ENCODE data around the gene ZFHX2. TPM values are rescaled to one million over a fixed set of nuclear protein-coding genes. Genes with fewer than 3 reads are reported as not detected.

ZFHX2 gene
- total RNA-seq, 2 donors from 2014 or later: 12.8 to 15.4 TPM

GRCh38 chr14:23487216-23487615, 64.3 kb downstream of the ZFHX2 start:
- 67 to 82% methylated on average over 1 to 6 of the region's 7 CpGs for WGBS, 2 experiments (ENCODE audit: insufficient coverage in 1 of 2, insufficient read length in 1 of 2)
- Histone ChIP-seq H3K9me3 (ENCODE audit: control insufficient read depth, low read length) (no peaks in the 10 kb centered on the region), H3K4me1 (ENCODE audit: control insufficient read depth, insufficient read depth, low read length) (peaks cover 18% of the 10 kb centered on the region), H3K27ac (ENCODE audit: low read depth, low read length) (peak overlapping the region; percentile 3), H3K4me3 (ENCODE audit: low read length) (no peak overlapping the region), H3K9ac (ENCODE audit: extremely low read depth, low read length, poor library complexity, severe bottlenecking) (no peak overlapping the region), H3K27me3 (ENCODE audit: control insufficient read depth, insufficient read depth, low read length, poor library complexity, severe bottlenecking) (no peaks in the 10 kb centered on the region), H3K36me3 (ENCODE audit: control insufficient read depth, insufficient read depth, low read length) (peaks cover 21% of the 10 kb centered on the region)
- Mint-ChIP-seq H3K27me3 (ENCODE audit: insufficient read depth) (no peaks in the 10 kb centered on the region), H3K4me3 (no peak overlapping the region), H3K27ac (no peak overlapping the region), H3K36me3 (ENCODE audit: low read depth) (peaks cover 3% of the 10 kb centered on the region), H3K9me3 (no peaks in the 10 kb centered on the region), H3K4me1 (peaks cover 44% of the 10 kb centered on the region)
- no peak for TF ChIP-seq CTCF (conservative IDR thresholded peaks at IDR 0.05)
- DNase-seq: no peak

GRCh38 chr14:23486036-23486435, 65.5 kb downstream of the ZFHX2 start:
- Histone ChIP-seq H3K27ac (ENCODE audit: low read depth, low read length) (peak overlapping the region; percentile 77), H3K9ac (ENCODE audit: extremely low read depth, low read length, poor library complexity, severe bottlenecking) (no peak overlapping the region)
- H3K4me1 Mint-ChIP-seq: peaks cover 42% of the 10 kb centered on the region

GRCh38 chr14:23485326-23485725, 66.2 kb downstream of the ZFHX2 start:
- peaks cover 17% of the 10 kb centered on the region for H3K4me1 ChIP-seq (ENCODE audit: control insufficient read depth, insufficient read depth, low read length)
- TF ChIP-seq CTCF (conservative IDR thresholded peaks at IDR 0.05): no peak
- Mint-ChIP-seq H3K4me1 (peaks cover 42% of the 10 kb centered on the region), H3K36me3 (ENCODE audit: low read depth) (peaks cover 3% of the 10 kb centered on the region), H3K9me3 (no peaks in the 10 kb centered on the region), H3K27me3 (ENCODE audit: insufficient read depth) (no peaks in the 10 kb centered on the region), H3K4me3 (no peak overlapping the region), H3K27ac (no peak overlapping the region)
- no peaks in the 10 kb centered on the region for H3K9me3 ChIP-seq (ENCODE audit: control insufficient read depth, low read length)
- no peaks in the 10 kb centered on the region for H3K27me3 ChIP-seq (ENCODE audit: control insufficient read depth, insufficient read depth, low read length, poor library complexity, severe bottlenecking)
- H3K27ac ChIP-seq (ENCODE audit: low read depth, low read length): peak overlapping the region; percentile 80
- H3K36me3 ChIP-seq (ENCODE audit: control insufficient read depth, insufficient read depth, low read length): peaks cover 21% of the 10 kb centered on the region
- 74 to 80% methylated on average over 3 to 4 of the region's 4 CpGs for WGBS, 2 experiments (ENCODE audit: insufficient coverage in 1 of 2, insufficient read length in 1 of 2)
- DNase-seq: peak; percentile 60
- no peak overlapping the region for H3K4me3 ChIP-seq (ENCODE audit: low read length)
- no peak overlapping the region for H3K9ac ChIP-seq (ENCODE audit: extremely low read depth, low read length, poor library complexity, severe bottlenecking)

More at GRCh38 chr14:23486036-23486435, 65.5 kb downstream of the ZFHX2 start:
- peaks cover 3% of the 10 kb centered on the region for H3K36me3 Mint-ChIP-seq (ENCODE audit: low read depth)
- no peaks in the 10 kb centered on the region for H3K9me3 Mint-ChIP-seq
- H3K4me1 ChIP-seq (ENCODE audit: control insufficient read depth, insufficient read depth, low read length): peaks cover 17% of the 10 kb centered on the region
- no peaks in the 10 kb centered on the region for H3K27me3 ChIP-seq (ENCODE audit: control insufficient read depth, insufficient read depth, low read length, poor library complexity, severe bottlenecking)
- no peak overlapping the region for H3K4me3 Mint-ChIP-seq
- no peaks in the 10 kb centered on the region for H3K9me3 ChIP-seq (ENCODE audit: control insufficient read depth, low read length)
- peak overlapping the region; percentile 60 for H3K27ac Mint-ChIP-seq
- peaks cover 21% of the 10 kb centered on the region for H3K36me3 ChIP-seq (ENCODE audit: control insufficient read depth, insufficient read depth, low read length)
- no peaks in the 10 kb centered on the region for H3K27me3 Mint-ChIP-seq (ENCODE audit: insufficient read depth)
- DNase-seq: no peak
- H3K4me3 ChIP-seq (ENCODE audit: low read length): no peak overlapping the region
- WGBS, 2 experiments (ENCODE audit: insufficient coverage in 1 of 2, insufficient read length in 1 of 2): 65 to 82% methylated on average over 2 of the region's 2 CpGs
- no peak for TF ChIP-seq CTCF (conservative IDR thresholded peaks at IDR 0.05)
